Fibroblast of lung (primary cell): ENCODE data around the gene DDN. TPM values are rescaled to one million over a fixed set of nuclear protein-coding genes. Genes with fewer than 3 reads are reported as not detected.

Experiments used
- DNase-seq, 2 donors: peaks; one replicate each; pipeline versions ENCODE4 v3.0.0 to v3.0.0-alpha.2; 2010; ENCODE audit warnings: low read depth in 2 of 2
- H2AFZ ChIP-seq: 2 replicates; pipeline ENCODE4 v1.5.1; 2012; ENCODE audit warnings: low read length, control low read depth, inconsistent platforms
- H3K27ac ChIP-seq: 2 replicates; pipeline ENCODE4 v1.5.1; 2011; ENCODE audit warnings: low read length, control low read depth; ENCODE audit not compliant: insufficient read depth
- H3K27me3 ChIP-seq: 2 replicates; pipeline ENCODE4 v1.5.1; 2011; ENCODE audit warnings: mild to moderate bottlenecking, low read length; ENCODE audit not compliant: control insufficient read depth, insufficient read depth
- H3K36me3 ChIP-seq: 2 replicates; pipeline ENCODE4 v1.5.1; 2011; ENCODE audit warnings: low read length; ENCODE audit not compliant: control insufficient read depth, insufficient read depth
- H3K4me1 ChIP-seq: 2 replicates; pipeline ENCODE4 v1.5.1; 2011; ENCODE audit warnings: low read length; ENCODE audit not compliant: control insufficient read depth, insufficient read depth; ENCODE audit errors: extremely low read depth
- H3K4me2 ChIP-seq: 2 replicates; pipeline ENCODE4 v1.5.1; 2011; ENCODE audit warnings: low read length, control low read depth; ENCODE audit not compliant: insufficient read depth; ENCODE audit errors: extremely low read depth
- H3K4me3 ChIP-seq, 4 experiments: fragments of 200-600 bp in 1 of 4; sonication (generic) in 1 of 4; replicated peaks in 1 of 4; 2 replicates each; pipeline ENCODE4 v1.5.1; 2011 to 2016; ENCODE audit warnings: low read length in 4 of 4, low read depth in 3 of 4, mild to moderate bottlenecking in 3 of 4, control low read depth in 2 of 4, inconsistent platforms in 1 of 4, mixed read lengths in 1 of 4; ENCODE audit not compliant: insufficient read depth in 1 of 4; ENCODE audit errors: control extremely low read depth in 1 of 4
- H3K79me2 ChIP-seq: 2 replicates; pipeline ENCODE4 v1.5.1; 2012; ENCODE audit warnings: mild to moderate bottlenecking, low read length, inconsistent platforms; ENCODE audit not compliant: control insufficient read depth, insufficient read depth
- H3K9ac ChIP-seq: 2 replicates; pipeline ENCODE4 v1.5.1; 2011; ENCODE audit warnings: mild to moderate bottlenecking, low read length, control low read depth; ENCODE audit not compliant: insufficient read depth
- H3K9me3 ChIP-seq: 2 replicates; pipeline ENCODE4 v1.5.1; 2012; ENCODE audit warnings: low read depth, low read length; ENCODE audit not compliant: control insufficient read depth, insufficient read depth
- H4K20me1 ChIP-seq: 2 replicates; pipeline ENCODE4 v1.5.1; 2011; ENCODE audit warnings: low read length; ENCODE audit not compliant: control insufficient read depth, insufficient read depth; ENCODE audit errors: extremely low read depth
- EZH2 ChIP-seq: IDR thresholded peaks from 2 replicates; pipeline ENCODE4 v1.5.1; 2012; ENCODE audit warnings: low read length, control low read depth, mild to moderate bottlenecking; ENCODE audit errors: missing control alignments
- polyA plus RNA-seq, 2 donors: library from polyadenylated mRNA; depleted of rRNA in 1 of 2; stranded (reverse) in 1 of 2; unstranded in 1 of 2; fragments of >200 nt; gene quantifications; 2 replicates each; pipeline ENCODE4 v1.2.1, GENCODE V29; 2011 to 2012; ENCODE audit warnings: missing spikeins in 1 of 2
- total RNA-seq: library from RNA; depleted of rRNA; stranded (reverse); fragments of >200 nt; gene quantifications from 2 replicates; pipeline ENCODE4 v1.2.1, GENCODE V29; 2014
- TF ChIP-seq, protein P1 (sequence below), 2 donors: IDR thresholded peaks in 1 of 2; conservative IDR thresholded peaks in 1 of 2; 1 replicate in 1 of 2; 2 replicates in 1 of 2; pipeline ENCODE4 v1.5.1; 2011 to 2012; ENCODE audit warnings: low read length in 2 of 2, control low read depth in 1 of 2, inconsistent platforms in 1 of 2, low read depth in 1 of 2, mild to moderate bottlenecking in 1 of 2

DDN gene
- total and polyA plus RNA-seq, 2 donors (not counting 1 experiment from before 2014, with no cell fraction given) = under 0.01 to 0.09 TPM

DNA sequence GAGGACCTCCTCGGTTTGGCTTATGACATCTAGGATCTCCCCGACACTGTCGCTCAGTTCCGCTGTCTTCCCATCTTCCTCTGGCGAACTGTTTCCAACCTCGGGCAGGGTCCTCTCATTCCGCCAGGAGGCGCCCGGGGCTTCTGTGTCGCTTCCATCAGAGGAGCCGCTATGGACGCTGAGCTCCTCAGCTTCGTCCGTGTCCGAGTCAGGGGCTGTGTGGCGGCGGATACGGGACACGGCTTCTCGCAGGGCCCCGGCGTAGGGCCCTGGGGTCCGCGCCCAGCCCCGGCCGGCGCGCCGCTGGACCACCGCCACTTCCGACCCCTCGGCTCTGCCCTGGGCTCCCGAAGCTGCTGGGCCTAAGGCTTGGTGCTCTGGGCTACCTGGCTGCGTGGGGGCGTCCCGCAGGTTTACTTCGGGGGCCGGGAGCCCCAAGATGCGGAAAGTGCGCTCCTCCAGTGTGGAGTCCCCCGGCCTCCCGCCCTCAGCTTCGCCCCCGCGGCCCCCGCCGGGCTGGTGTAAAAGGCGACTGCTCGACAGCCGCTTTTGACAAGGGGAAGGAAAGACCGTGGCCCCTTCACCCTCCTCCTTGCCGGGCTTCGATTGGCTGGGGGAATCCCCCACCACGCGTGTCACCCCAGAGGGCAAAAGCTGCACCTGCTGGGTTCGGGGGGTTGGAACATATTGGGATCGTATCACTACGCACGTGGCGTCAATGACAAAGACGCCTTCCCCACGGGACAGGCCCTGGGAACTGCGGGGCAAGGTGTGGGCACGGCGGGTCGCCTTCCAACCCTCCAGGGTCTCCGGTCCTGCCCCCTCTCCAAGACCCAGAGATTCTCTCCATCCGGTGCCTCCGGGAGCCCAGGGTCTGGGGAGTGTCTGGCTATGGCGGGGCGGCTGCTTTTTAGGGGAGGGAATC, 2.1 kb downstream of the DDN start:
- Histone ChIP-seq H3K4me1 (peaks cover 14% of the 10 kb centered on the region), H3K36me3 (peaks cover 3% of the 10 kb centered on the region), H3K4me2 (peak overlapping the region; percentile 49), H2AFZ (peak overlapping the region; percentile 28), H3K27ac (no peak overlapping the region), H3K79me2 (no peaks in the 10 kb centered on the region), H4K20me1 (no peaks in the 10 kb centered on the region), H3K9me3 (no peaks in the 10 kb centered on the region), H3K9ac (no peak overlapping the region), H3K4me3 (peak overlapping the region in 2 of 4 experiments; percentile 9 to 33), H3K27me3 (peaks cover 18% of the 10 kb centered on the region)
- peak; percentile 60 to 68 for DNase-seq
- TF ChIP-seq EZH2 = peak; percentile 81
- TF ChIP-seq, protein P1, sequence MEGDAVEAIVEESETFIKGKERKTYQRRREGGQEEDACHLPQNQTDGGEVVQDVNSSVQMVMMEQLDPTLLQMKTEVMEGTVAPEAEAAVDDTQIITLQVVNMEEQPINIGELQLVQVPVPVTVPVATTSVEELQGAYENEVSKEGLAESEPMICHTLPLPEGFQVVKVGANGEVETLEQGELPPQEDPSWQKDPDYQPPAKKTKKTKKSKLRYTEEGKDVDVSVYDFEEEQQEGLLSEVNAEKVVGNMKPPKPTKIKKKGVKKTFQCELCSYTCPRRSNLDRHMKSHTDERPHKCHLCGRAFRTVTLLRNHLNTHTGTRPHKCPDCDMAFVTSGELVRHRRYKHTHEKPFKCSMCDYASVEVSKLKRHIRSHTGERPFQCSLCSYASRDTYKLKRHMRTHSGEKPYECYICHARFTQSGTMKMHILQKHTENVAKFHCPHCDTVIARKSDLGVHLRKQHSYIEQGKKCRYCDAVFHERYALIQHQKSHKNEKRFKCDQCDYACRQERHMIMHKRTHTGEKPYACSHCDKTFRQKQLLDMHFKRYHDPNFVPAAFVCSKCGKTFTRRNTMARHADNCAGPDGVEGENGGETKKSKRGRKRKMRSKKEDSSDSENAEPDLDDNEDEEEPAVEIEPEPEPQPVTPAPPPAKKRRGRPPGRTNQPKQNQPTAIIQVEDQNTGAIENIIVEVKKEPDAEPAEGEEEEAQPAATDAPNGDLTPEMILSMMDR (conservative IDR thresholded peaks at IDR 0.05 in 1 of 2, IDR thresholded peaks at IDR 0.05 in 1 of 2; ENCODE audit: low read depth in 1 of 2, low read length in 2 of 2) = peak; percentile 79 to 91

DNA sequence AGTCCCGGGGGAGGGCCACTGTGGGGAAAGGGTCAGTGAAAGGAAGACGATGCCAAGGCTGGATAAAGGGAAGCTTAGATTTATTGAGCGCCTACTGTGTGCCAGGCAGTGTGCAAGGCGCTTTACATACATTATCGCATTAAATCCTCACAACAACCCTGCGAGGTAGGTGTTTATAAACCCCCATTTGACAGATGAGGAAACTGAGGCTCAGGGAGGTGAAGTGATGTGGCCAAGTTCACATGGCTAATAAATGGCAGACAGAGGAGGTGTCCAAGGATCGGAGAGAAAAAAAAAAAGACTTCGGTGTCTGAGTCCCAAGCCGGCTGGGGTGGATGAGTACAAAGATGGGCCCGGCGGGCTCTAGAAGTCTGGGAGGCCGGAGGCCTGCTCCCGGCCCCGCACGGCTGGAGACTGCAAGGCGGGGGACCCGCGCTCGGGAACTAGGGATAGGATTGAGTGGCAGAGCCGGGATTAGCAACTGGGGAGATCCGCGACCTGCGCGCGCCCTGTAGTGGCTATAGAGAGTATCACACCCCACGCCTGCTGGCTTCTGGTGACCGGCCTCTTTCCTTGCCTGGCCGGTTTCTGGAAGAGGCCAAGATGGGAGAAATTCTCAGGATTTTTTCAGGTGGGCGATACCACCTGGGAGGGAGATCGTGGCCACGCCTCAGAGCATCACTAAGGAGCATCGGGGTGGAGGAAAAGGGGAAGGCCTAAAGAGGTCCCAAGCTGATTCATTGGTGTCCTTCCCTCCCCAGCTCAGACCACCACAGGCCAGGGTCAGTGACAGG, 3.9 kb downstream of the DDN start:
- H3K4me3 ChIP-seq = peak overlapping the region in 1 of 4 experiments; percentile 44

More for the DNA sequence above, 3.9 kb downstream of the DDN start:
- Histone ChIP-seq H3K36me3 (no peaks in the 10 kb centered on the region), H3K27ac (no peak overlapping the region), H3K9ac (no peak overlapping the region), H3K4me1 (peaks cover 13% of the 10 kb centered on the region), H3K27me3 (peaks cover 22% of the 10 kb centered on the region), H2AFZ (no peak overlapping the region), H3K79me2 (no peaks in the 10 kb centered on the region), H3K9me3 (no peaks in the 10 kb centered on the region), H4K20me1 (no peaks in the 10 kb centered on the region), H3K4me2 (peak overlapping the region; percentile 59)
- TF ChIP-seq EZH2 = peak; percentile 51
- TF ChIP-seq, protein P1 (conservative IDR thresholded peaks at IDR 0.05 in 1 of 2, IDR thresholded peaks at IDR 0.05 in 1 of 2; ENCODE audit: low read depth in 1 of 2, low read length in 2 of 2) = peak; percentile 72 to 81
- peak; percentile 68 to 79 for DNase-seq
